HCT116 (cell line): Measurements from ENCODE around the gene SLC35E4. TPM values are rescaled to one million over a fixed set of nuclear protein-coding genes. Genes with fewer than 3 reads are reported as not detected.

Experiments
- ATAC-seq: fragments of 200-7000 bp; cut with Tn5 transposase; 2 replicates; pipeline ENCODE4 v1.9.1; 2020; ENCODE audit warnings: mild to moderate bottlenecking, moderate library complexity
- BruUV-seq: library from RNA; stranded (reverse); fragments of 400-500 nt; replicated peaks from 2 replicates; lab custom pipeline; 2021; lab: Mats Ljungman, UMichigan
- CTCF ChIA-PET: fragments of 300-600 bp; sonication (Branson Sonifier 250); formaldehyde crosslinking; loops from one replicate; lab custom pipeline; 2021; ENCODE audit warnings: antibody characterized with exemption; lab: Charles Lee
- POLR2A ChIA-PET: fragments of 300-600, 350-600 bp; sonication (Branson Sonifier 250); formaldehyde crosslinking; loops from one replicate; lab custom pipeline; 2021; ENCODE audit warnings: antibody characterized with exemption; lab: Charles Lee
- RAD21 ChIA-PET, 2 experiments: fragments of 300-600 bp; sonication (Branson Sonifier 250); formaldehyde crosslinking; loops; one replicate each; lab custom pipeline; 2023; ENCODE audit warnings: low total read pairs in 2 of 2; ENCODE audit not compliant: uncharacterized antibody in 2 of 2, unreplicated experiment in 2 of 2, low non-redundant PET in 1 of 2; lab: Charles Lee
- DNase-seq: peaks from one replicate; pipeline ENCODE4 v3.0.0-alpha.2; 2010; ENCODE audit warnings: low read depth, low spot score
- H2AFZ ChIP-seq: fragments of 200-600 bp; shearing (Covaris generic), sonication (generic); 2 replicates; pipeline ENCODE4 v1.6.1; 2017; ENCODE audit warnings: low read depth, mixed run types, mixed read lengths, antibody characterized with exemption, low read length; ENCODE audit not compliant: poor library complexity, severe bottlenecking
- H3K27ac ChIP-seq: 2 replicates; pipeline ENCODE4 v1.5.1; 2012; ENCODE audit warnings: low read depth, low read length
- H3K27me3 ChIP-seq: fragments of 200-600 bp; sonication (generic); 2 replicates; pipeline ENCODE4 v1.6.1; 2016; ENCODE audit warnings: mixed run types, low read length, mixed read lengths; ENCODE audit not compliant: insufficient read depth
- H3K36me3 ChIP-seq, 2 experiments: fragments of 200-500 bp in 1 of 2; fragments of 200-600 bp in 1 of 2; sonication (Bioruptor generic) in 1 of 2; sonication (generic) in 1 of 2; 2 replicates each; pipeline versions ENCODE4 v1.5.1 to v1.6.1; 2014 to 2016; ENCODE audit warnings: low read length in 2 of 2, inconsistent platforms in 1 of 2, mixed read lengths in 1 of 2, mixed run types in 1 of 2; ENCODE audit not compliant: insufficient read depth in 2 of 2, control insufficient read depth in 1 of 2
- H3K4me1 ChIP-seq, 2 experiments: fragments of 200-600 bp in 1 of 2; sonication (generic) in 1 of 2; 2 replicates each; pipeline versions ENCODE4 v1.5.1 to v1.6.1; 2012 to 2017; ENCODE audit warnings: low read length in 2 of 2, inconsistent platforms in 1 of 2, mild to moderate bottlenecking in 1 of 2, mixed read lengths in 1 of 2, mixed run types in 1 of 2, moderate library complexity in 1 of 2; ENCODE audit not compliant: insufficient read depth in 2 of 2, control insufficient read depth in 1 of 2
- H3K4me2 ChIP-seq: fragments of 200-600 bp; sonication (generic); 2 replicates; pipeline ENCODE4 v1.6.1; 2017; ENCODE audit warnings: mixed run types, low read length, mixed read lengths
- H3K4me3 ChIP-seq, 2 experiments: fragments of 200-600 bp in 1 of 2; sonication (generic) in 1 of 2; replicated peaks in 1 of 2; 2 replicates each; pipeline ENCODE4 v1.5.1; 2011 to 2016; ENCODE audit warnings: low read length in 2 of 2, control low read depth in 1 of 2, low read depth in 1 of 2, mild to moderate bottlenecking in 1 of 2, mixed read lengths in 1 of 2, mixed run types in 1 of 2
- H3K79me2 ChIP-seq: fragments of 200-600 bp; sonication (generic); 2 replicates; pipeline ENCODE4 v1.6.1; 2017; ENCODE audit warnings: mild to moderate bottlenecking, mixed run types, low read length, moderate library complexity, mixed read lengths; ENCODE audit not compliant: insufficient read depth
- H3K9ac ChIP-seq: fragments of 200-600 bp; sonication (generic); 2 replicates; pipeline ENCODE4 v1.6.1; 2016; ENCODE audit warnings: low read length, mixed read lengths
- H3K9me2 ChIP-seq: fragments of 200-600 bp; sonication (generic), shearing (Covaris generic); 2 replicates; pipeline ENCODE4 v1.6.1; 2017; ENCODE audit warnings: mixed run types, mild to moderate bottlenecking, moderate library complexity; ENCODE audit not compliant: insufficient read depth
- H3K9me3 ChIP-seq, 2 experiments: fragments of 200-500 bp in 1 of 2; fragments of 200-600 bp in 1 of 2; sonication (Bioruptor generic) in 1 of 2; sonication (generic) in 1 of 2; 2 replicates each; pipeline ENCODE4 v1.6.1; 2014 to 2017; ENCODE audit warnings: low read length in 2 of 2, mixed read lengths in 2 of 2, inconsistent platforms in 1 of 2, low read depth in 1 of 2, mild to moderate bottlenecking in 1 of 2, mixed run types in 1 of 2, moderate library complexity in 1 of 2; ENCODE audit not compliant: control insufficient read depth in 1 of 2, insufficient read depth in 1 of 2
- H4K20me1 ChIP-seq: fragments of 200-600 bp; sonication (generic), shearing (Covaris generic); 2 replicates; pipeline ENCODE4 v1.6.1; 2017; ENCODE audit warnings: mixed run types, mild to moderate bottlenecking, moderate library complexity; ENCODE audit not compliant: insufficient read depth
- ATF3 ChIP-seq: IDR thresholded peaks from 2 replicates; pipeline ENCODE4 v1.6.1; 2012
- CBX3 ChIP-seq: IDR thresholded peaks from 2 replicates; pipeline ENCODE4 v1.6.1; 2012; ENCODE audit warnings: low read depth
- CEBPB ChIP-seq: IDR thresholded peaks from 2 replicates; pipeline ENCODE4 v1.6.1; 2012; ENCODE audit warnings: low read depth
- EGR1 ChIP-seq: IDR thresholded peaks from 2 replicates; pipeline ENCODE4 v1.6.1; 2012; ENCODE audit warnings: low read depth
- EZH2phosphoT487 ChIP-seq: fragments of 200-600 bp; IDR thresholded peaks from 2 replicates; pipeline ENCODE4 v1.6.1; 2018; ENCODE audit warnings: antibody characterized with exemption, borderline replicate concordance
- FOSL1 ChIP-seq: IDR thresholded peaks from 2 replicates; pipeline ENCODE4 v1.6.1; 2012; ENCODE audit warnings: low read depth
- MAX ChIP-seq: IDR thresholded peaks from 2 replicates; pipeline ENCODE4 v1.6.1; 2012
- RAD21 ChIP-seq: IDR thresholded peaks from 2 replicates; pipeline ENCODE4 v1.6.1; 2012; ENCODE audit warnings: low read depth, mild to moderate bottlenecking
- SP1 ChIP-seq: IDR thresholded peaks from 2 replicates; pipeline ENCODE4 v1.6.1; 2012; ENCODE audit warnings: low read depth
- SRF ChIP-seq: IDR thresholded peaks from 2 replicates; pipeline ENCODE4 v1.6.1; 2012; ENCODE audit warnings: low read depth
- TCF7L2 ChIP-seq: IDR thresholded peaks from 2 replicates; pipeline ENCODE4 v1.7.0; 2011; ENCODE audit warnings: borderline replicate concordance, inconsistent platforms; ENCODE audit not compliant: insufficient read depth, insufficient read length; ENCODE audit errors: extremely low read depth
- ZBTB33 ChIP-seq: IDR thresholded peaks from 2 replicates; pipeline ENCODE4 v1.6.1; 2011; ENCODE audit warnings: mild to moderate bottlenecking, low read length, moderate library complexity; ENCODE audit not compliant: insufficient replicate concordance; ENCODE audit errors: extremely low read depth
- ZFX ChIP-seq: fragments of 450-650 bp; IDR thresholded peaks from 2 replicates; pipeline ENCODE4 v1.6.1; 2017
- intact Hi-C: fragments of 100-400 bp; cut with micrococcal nuclease; formaldehyde crosslinking; loops from 2 replicates; pipeline ENCODE4 v1.10.0; 2022
- total RNA-seq: library from RNA; stranded (reverse); gene quantifications from one replicate; pipeline ENCODE4 v1.2.1, GENCODE V29; 2021; ENCODE audit not compliant: unreplicated experiment

The SLC35E4 gene
- total RNA-seq, 1 experiment from 2014 or later = 6.2 TPM

GRCh38 chr22:30604723-30605122 lies 30.9 kb upstream of the SLC35E4 start:
- Histone ChIP-seq H3K9me2 (no peaks in the 10 kb centered on the region), H3K4me1 (peaks cover 21 to 46% of the 10 kb centered on the region in 2 experiments), H3K4me3 (no peak overlapping the region), H3K9me3 (no peaks in the 10 kb centered on the region), H3K9ac (no peak overlapping the region), H3K27ac (no peak overlapping the region), H3K79me2 (no peaks in the 10 kb centered on the region)
- intact Hi-C loops = loop anchor here (10.0 kb wide), 1 partner anchor 150 kb away; no protein-coding TSS in a partner anchor
- no peak for ATAC-seq
- ChIA-PET RAD21 (no interaction called here), CTCF (interaction anchor here (1.0 to 1.1 kb wide), 3 partner anchors 13 to 151 kb away, joined by 3 to 4 read pairs (median 4); partner anchors contain the start of gene PES1)
- TF ChIP-seq ZBTB33 = no peak
- TF ChIP-seq CEBPB = no peak
- TF ChIP-seq EZH2phosphoT487 = no peak
- TF ChIP-seq TCF7L2 = no peak
- TF ChIP-seq RAD21 = no peak
- no peak for TF ChIP-seq MAX
- TF ChIP-seq SP1 = no peak
- TF ChIP-seq SRF = no peak
- TF ChIP-seq CBX3 = no peak
- no peak for TF ChIP-seq FOSL1
- TF ChIP-seq EGR1 = no peak
- TF ChIP-seq ATF3 = no peak
- TF ChIP-seq ZFX = no peak
- TF ChIP-seq, all 23 proteins: peak for 0
- Histone ChIP-seq H3K4me2 (no peak overlapping the region), H2AFZ (peak overlapping the region; percentile 72), H3K36me3 (no peaks in the 10 kb centered on the region), H4K20me1 (no peaks in the 10 kb centered on the region), H3K27me3 (no peaks in the 10 kb centered on the region)
- DNase-seq = no peak
- BruUV-seq = no TSS peak
- POLR2A ChIA-PET = no interaction called here
